HG03521 (cell line): ENCODE results near the gene S100A11.
"Not testable (repeated sequence)": the region's sequence is repeated elsewhere in the genome, so short reads cannot be mapped to it uniquely, and the experiment has no call there.

Experiments used
- ATAC-seq: cut with Tn5 transposase; IDR thresholded peaks from one replicate; pipeline ENCODE4 v1.9.1; 2021; ENCODE audit warnings: mild to moderate bottlenecking, moderate library complexity; ENCODE audit not compliant: unreplicated experiment

S100A11 gene

DNA sequence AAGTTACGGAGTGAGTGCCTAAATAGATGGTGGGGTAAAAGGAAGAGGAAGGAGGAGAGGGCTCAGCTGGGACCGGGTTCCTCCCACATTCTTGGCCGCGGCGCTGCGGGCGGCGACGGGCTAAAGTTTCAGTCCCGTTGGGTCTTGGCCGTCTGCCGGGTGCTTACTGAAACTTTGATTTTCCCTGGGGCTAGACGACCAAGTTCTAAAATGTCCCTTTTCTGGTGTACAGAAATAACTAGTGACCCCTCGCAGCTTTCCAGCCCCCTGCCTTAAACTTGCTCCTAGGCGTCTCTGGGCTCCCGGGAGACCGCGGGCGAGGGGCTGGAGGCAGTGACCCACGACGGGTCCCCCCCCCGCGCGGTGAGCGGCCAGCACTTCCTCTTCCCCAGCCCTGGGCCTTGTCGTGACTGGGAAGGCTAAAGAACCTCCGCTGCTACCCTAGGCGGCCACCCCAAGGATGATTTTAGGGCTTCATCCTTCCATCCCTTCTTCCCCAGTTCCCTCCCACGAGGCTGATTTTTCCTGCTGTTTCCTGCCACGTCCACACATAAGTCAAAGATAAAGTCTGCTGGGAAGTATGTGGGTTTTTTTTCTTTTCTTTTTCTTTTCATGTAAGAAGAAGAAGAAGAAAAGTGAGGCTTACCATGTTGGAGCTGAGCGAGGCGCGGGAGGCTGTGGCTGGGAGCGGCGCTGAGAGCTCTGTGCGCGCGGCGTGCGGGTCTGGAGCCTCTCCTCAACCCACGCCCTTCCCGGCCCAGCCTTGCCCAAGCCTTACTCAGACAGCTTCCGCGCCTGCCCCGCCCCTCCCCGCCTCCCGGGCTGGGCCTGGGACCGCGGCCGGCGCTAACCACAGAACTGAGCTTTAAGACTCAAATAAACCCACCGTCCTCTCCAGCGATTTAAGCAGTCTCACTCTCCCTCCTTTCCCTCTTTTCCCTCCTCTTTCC is at the start of gene S100A11:
S100A11 (minus strand) TSS at position 738 of the 950 bp plus-strand sequence; CDS start at position 649, 89 bp downstream.
- ATAC-seq = peak; percentile 37

DNA sequence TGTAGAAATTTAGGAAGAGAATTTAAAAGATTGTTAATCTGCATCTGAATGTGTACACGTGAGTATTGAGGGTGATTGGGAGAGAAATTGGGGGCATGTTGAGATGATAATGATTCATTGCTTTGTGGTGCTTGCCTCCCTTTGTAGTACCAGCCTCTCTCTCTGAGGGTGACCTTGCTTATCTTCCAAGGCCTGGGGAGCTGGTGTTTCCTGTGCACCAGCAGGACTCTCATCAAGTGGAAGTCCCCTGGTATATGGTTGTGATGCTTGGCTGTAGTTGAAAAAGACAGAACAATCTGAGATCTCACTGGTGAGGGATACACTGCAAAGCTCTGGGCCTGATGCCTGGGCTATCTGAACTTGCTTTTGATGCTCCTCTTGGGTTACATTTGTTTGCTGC is 48.0 kb upstream of the S100A11 start:
- no peak for ATAC-seq

DNA sequence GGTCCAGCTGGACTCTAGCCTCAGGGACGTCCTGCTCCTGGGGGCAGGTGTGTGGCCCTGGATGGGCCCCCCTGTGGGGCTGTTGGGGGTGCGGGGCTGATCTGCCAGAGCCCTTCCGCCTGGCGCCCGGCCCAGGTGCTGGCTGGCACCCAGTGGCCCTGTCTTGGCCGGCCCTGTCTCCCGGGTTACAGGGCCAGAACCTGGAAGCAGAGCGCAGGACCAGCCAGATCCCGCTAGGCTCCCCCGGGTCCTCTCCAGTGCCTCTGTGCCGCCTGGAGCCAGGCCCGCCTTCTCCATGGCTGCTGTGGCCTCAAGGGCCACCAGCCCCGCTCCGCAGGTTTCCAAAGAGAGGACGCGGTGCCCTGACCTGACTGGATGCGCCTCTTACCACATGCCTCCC is 44.2 kb upstream of the S100A11 start:
- ATAC-seq = not testable (repeated sequence)

DNA sequence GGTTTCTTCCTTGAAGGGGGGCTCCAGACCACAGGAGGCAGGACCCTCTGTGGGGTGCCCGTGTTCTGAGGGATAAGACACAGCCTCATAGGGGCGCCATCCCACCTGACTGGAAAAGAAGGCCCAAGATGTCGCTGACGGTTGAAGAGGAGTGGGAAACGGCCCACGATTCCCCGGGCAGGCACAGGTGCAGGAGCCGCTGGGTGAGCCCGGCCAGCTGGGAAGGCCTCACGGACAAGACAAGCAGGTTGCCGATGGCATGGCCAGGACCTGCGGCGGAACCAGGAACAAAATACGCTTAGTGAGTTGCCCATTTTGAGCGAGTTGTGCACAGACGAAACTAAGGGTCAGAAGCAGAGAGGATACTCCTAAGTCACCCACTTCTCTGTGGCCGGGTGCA is 43.7 kb upstream of the S100A11 start:
- ATAC-seq = not testable (repeated sequence)

DNA sequence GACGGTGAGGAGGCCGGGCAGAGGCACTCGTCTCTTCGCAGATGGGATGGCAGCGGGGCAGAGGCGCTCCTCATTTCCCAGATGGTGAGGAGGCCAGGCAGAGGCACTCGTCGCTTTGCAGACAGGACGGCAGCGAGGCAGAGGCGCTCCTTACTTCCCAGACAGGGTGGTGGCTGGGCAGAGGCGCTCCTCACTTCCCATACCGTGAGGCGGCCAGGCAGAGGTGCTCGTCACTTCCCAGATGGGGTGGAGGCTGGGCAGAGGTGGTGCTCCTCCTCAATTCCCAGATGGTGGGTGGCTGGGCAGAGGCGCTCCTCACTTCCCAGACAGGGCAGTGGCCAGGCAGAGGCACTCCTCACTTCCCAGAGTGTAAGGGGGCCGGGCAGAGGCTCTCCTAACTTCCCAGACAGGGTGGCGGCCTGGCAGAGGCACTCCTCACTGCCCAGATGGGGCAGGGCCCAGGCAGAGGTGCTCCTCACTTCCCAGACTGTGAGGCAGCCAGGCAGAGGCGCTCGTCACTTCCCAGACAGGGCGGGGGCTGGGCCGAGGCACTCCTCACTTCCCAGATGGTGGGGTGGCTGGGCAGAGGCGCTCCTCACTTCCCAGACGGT is 42.1 kb upstream of the S100A11 start:
- ATAC-seq = no peak

DNA sequence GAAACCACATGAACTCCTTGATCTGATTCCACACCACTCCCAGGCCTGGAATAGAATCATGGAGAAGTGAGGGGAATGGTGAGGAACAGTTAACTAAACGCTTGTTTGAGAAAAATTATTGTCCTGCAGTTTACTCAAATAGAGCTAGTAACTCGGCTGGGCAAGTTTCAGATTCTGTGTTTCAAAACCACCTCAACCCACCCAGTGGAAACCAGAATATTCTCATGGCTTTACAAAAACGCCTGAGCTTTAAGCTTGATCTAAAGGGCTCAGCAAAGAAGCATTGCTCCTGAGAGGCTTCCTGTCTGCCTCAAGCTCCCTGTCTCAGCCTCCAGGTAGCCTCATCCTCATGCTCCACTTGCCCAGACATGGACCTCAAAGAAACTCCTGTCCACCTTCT is 35.5 kb upstream of the S100A11 start:
- ATAC-seq = no peak

DNA sequence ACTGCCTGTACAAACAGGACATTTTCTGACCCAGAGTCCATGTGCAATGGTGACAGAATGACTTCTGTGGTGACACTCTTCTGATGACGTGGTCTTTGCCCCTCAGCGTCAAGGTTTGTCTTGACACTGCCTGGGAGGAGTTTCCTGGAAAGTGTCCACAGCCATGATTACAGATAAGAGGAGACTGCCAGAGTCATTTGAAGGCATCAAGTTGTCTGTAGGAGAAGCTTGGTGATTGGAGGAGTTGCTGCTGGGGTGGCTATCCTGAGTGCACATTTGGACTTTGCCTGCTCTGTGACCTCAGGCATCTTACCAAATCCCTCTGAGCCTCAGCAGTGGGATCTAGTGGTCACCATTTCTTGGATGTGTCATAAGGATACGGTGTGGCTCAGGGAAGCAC is 34.3 kb upstream of the S100A11 start:
- no peak for ATAC-seq

DNA sequence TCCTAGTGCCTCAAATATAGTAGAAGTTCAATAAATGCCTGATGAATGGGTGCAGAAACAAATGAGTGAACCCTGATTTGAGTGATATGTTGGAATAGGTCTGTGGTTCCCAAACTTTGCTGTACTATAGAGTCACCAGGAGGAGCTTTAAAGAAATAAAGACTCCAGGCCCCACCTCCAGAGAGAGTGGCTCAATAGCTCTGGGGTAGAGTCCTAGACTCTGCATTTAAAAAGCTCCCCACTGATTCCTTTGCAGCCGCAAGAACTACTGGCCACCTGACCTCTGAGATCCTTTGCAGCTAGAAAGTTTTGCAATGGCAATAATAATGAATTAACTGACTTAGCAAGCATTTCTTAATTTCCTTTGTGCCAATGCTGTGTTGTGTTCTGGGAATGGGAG is 31.1 kb upstream of the S100A11 start:
- no peak for ATAC-seq

- ATAC-seq = no peak
Observed at GRCh38 chr1:152067150-152067549, 30.3 kb upstream of the S100A11 start.

DNA sequence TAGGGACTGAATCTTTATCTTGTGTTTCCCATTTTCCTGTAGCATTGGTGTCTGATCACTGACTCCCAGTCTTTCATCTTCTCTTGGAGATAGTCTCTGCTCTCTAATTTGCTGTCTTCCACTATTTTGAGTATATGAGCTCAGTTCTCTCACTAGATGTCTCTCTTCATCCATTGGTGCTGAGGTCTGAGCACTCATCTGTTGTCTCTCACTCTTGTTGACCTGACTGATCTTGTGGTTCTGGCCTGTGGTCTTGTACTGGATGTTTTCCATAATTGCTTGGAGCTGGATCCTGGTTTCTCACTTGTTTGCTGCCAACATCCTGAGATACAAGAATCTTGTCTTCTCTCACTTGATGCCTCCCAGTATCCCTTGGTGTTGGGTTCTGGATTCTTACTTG is 25.1 kb upstream of the S100A11 start:
- ATAC-seq = no peak

DNA sequence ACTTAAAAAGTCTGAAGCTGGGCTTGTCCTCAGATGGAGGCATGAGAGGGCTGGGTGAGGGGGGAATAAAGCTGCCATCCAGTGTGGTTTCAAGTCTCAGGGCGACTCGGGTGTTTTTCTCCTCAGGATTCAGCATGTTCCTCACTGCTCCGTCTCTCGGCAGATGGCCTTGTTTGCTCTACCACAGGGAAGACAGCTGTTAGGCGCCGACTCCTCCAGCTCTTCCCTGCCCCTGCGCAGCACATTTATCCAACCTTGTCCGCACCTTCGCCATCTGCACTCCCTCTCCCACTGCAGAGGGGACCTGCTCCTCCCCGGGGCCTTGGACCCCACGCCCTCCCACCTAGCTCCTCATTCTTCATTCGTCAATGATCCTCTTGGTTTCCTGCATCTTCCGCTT is 16.6 kb upstream of the S100A11 start:
- no peak for ATAC-seq

DNA sequence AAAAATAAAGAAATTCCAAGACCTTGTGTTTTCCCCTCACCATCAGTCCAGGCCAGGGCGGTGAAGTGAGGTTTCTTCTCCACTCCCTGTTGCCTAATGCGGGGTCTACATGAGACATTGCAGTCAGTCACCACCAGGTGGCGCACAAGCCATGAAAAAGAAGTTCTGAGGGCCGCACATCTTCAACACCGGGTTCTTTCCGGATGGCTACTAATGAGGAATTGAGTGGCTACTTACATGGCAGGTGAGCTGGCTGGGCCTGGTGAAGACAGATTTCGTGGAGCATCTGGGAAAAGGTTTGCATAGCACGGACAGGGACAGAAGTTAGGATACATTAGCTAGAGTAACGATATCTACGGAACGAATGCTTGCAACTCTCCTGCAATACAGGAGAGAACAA is 15.8 kb upstream of the S100A11 start:
- ATAC-seq = no peak

DNA sequence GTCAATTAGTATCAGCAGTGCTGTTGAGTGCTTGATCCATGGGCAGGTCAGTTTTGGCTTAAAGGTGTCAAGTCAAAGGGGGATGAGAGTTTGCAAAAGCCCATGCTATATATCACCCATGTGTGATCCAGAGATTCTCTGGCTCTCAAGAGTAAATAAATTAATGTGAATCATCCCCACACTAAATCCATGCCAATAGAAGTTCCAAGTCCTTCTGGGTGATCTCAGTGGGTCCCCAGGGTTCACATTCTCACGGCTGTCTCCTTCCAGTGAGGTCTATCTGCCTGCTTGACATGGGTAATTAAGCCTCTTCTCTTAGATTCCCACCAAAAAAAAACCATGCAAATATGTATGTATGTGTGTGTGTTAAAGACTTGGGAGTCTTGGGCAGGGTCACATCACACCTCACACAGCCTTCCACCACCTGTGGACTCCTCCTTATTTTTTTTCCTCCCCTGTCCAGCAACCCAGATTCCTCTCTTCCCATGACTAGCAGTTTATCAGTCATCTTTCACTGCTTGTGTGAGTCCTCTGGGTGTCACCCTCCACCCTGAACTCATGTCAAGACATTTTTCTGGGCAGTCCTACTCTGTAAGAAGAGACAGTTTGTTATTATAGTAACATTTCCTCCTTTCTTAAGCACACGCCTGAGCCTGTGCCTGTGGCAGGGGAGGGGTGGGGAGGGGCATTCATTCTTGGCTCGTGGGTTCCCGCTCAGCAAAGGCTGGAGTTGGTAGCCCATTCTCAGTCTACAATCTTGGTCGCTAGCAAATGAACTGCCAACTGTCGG is 14.3 kb upstream of the S100A11 start:
- no peak for ATAC-seq

- no peak for ATAC-seq
Observed at GRCh38 chr1:152049291-152050083, 12.7 kb upstream of the S100A11 start.

DNA sequence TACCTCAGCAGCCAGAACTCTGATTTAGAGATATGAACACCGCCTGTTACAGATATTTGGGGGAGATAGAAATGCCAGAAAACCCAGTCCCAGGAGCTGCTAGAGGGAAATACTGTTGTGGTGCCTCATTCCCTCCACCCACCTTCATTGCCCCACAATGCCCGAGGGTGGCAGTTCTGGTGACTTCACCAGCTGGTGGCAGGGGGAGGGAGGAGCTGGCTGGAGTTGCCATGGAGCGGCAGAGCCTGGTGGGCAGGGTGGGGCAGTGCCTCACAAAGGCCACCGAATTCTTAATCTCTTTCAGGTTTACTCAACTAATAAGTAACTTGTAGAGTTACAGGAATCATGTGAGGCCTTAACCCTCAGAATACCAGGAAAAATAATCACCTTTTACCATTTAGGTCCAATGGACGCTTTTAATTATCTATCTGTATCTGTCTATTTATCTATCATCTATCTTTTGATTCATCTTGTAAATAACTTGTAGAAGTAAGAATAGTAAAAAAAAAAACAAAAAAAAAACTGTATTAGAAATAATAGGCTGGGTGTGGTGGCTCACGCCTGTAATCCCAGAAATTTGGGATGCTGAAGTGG is 11.7 kb upstream of the S100A11 start:
- no peak for ATAC-seq

DNA sequence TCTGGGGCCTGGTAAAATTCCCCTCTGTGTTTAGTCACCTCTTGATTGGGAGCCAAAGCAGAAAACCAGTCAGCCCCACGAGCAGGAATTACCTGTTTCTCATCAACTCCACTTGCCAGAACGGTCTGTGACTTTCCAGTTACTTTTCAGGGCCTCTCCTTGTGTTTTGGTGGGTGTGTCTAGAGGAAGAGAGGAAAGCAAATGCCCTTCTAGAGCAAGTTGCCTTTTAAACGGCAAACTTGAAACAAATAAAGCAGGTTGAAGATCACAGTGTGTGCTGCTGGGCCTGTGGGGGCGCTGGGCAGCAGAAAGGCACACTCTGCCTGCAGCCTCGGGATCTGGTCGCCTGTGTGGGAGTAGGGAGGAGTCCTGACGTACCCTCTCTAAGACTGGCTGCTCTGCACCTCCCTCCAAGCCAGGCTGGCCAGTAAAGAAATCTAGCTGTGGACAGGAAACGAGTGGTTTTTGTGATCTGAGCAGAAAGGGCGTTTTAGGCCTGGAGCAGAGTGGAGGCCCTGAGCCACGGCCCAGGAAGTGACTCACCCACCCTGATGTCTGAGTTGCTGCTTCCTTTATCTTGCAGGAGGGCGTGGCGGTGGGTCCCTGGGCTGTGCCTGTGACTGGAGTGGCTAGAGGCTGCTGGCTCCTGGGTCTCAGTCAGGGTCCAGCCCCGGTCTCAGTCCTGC is 11.1 kb upstream of the S100A11 start:
- ATAC-seq = peak; percentile 94

DNA sequence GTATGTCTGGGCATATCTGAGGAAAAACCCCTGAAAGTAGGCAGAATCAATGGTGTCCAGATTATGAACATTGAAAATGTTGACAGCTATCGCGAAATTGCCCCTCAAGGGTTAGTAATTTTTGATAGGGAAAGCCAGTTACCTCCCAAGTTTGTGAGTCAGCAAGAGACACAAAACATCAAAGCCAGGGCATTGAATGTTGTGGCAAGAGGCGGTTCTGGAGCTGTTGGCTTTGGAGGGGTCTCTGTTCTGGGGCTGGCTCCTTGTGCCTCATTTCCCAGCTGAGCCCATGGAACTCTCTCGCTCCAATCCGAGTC is 10.6 kb upstream of the S100A11 start:
- no peak for ATAC-seq

DNA sequence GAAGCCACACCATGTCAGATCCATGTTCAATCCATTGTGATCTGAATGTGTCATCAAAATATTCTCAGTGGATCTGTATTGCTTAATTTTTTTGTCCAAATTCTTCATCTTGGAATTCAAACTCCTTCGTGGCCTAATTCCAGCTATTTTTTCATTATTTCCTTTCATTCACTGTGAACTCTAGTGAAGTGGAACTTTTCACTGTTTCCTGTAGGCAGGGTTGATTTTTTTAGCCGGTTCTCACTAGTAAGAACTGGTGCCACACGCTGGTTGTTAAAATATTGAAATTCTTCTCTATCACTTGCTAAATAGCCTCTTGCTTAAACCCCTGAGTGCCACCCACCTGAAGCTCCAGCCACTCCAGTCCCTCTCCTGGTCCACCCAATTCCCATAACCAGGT is 7.6 kb upstream of the S100A11 start:
- no peak for ATAC-seq

- no peak for ATAC-seq
Observed at GRCh38 chr1:152043870-152044269, 7.1 kb upstream of the S100A11 start.

GRCh38 chr1:152042030-152042429 is 5.2 kb upstream of the S100A11 start:
- no peak for ATAC-seq
